ENCODE data around the gene PLEKHH1. TPM values are rescaled to one million over a fixed set of nuclear protein-coding genes. Genes with fewer than 3 reads are reported as not detected.

The PLEKHH1 gene
- total and polyA plus RNA-seq, 9 of the 15 experiments (the other 6 are each of a cell fraction or from before 2014, with no cell fraction given) = 0.76 to 5.9 (median 2.9) TPM

DNA sequence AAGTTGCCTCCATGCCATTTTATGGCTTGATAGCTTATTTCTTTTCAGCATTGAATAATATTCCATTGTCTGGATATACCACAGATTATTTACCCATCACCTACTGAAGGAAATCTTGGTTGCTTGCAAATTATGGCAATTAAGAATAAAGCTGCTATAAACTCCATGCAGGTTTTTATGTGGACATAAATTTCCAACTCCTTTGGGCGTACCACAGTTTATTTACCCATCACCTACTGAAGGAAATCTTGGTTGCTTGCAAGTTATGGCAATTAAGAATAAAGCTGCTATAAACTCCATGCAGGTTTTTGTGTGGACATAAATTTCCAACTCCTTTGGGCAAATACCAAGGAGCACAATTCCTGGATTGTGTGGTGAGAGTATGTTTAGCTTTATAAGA lies 12.6 kb upstream of the PLEKHH1 start:
- ATAC-seq = no peak

More for the DNA sequence above, 12.6 kb upstream of the PLEKHH1 start:
- Histone ChIP-seq H3K4me2 (ENCODE audit: insufficient read depth, low read length) (no peak overlapping the region), H3K9ac (ENCODE audit: insufficient read depth in 1 of 2, low read depth in 2 of 2, low read length in 2 of 2) (no peak overlapping the region), H3K27ac (ENCODE audit: extremely low read depth, low read depth, low read length) (no peak overlapping the region), H3K9me3 (replicated peaks; ENCODE audit: control insufficient read depth, insufficient read depth, low read depth, low read length) (no peaks in the 10 kb centered on the region), H3K9me1 (ENCODE audit: control insufficient read depth, insufficient read depth, low read length) (no peaks in the 10 kb centered on the region), H4K20me1 (replicated peaks; ENCODE audit: control insufficient read depth, insufficient read depth, low read length) (no peaks in the 10 kb centered on the region), H3K4me1 (replicated peaks in 1 of 2; ENCODE audit: control insufficient read depth in 2 of 2, insufficient read depth in 2 of 2, low read length in 2 of 2) (peaks cover 0 to 2% of the 10 kb centered on the region in 2 experiments; a peak in 1 of 5 replicates), H2AFZ (ENCODE audit: low read depth, low read length) (no peak overlapping the region), H3K36me3 (ENCODE audit: control insufficient read depth, insufficient read depth, low read length) (no peaks in the 10 kb centered on the region), H3K4me3 (no peak overlapping the region), H3K27me3 (ENCODE audit: control insufficient read depth in 2 of 2, insufficient read depth in 2 of 2, low read length in 2 of 2) (peaks cover 6 to 36% of the 10 kb centered on the region in 2 experiments; a peak in 3 of 5 replicates), H3K79me2 (ENCODE audit: control insufficient read depth, insufficient read depth, low read length) (no peaks in the 10 kb centered on the region)
- DNase-seq (ENCODE audit: extremely low read depth in 1 of 4, low spot score in 3 of 4) = no peak
- ChIA-PET POLR2A (interaction anchor here (1.2 kb wide), 1 partner anchor 21 kb away, joined by 5 read pairs; no protein-coding TSS in a partner anchor), CTCF (ENCODE audit: low intra/inter-chr PET ratio) (no interaction called here)
- in situ Hi-C loops (cut with MboI) (no loop called here), intact Hi-C loops (cut with micrococcal nuclease) (no loop called here)
- WGBS (ENCODE audit: insufficient coverage, low coverage, missing lambda C conversion rate) = 0% methylated on average over 1 of the region's 1 CpG
- TF ChIP-seq ZNF75A (CRISPR knock-in tag; IDR thresholded peaks at IDR 0.05) (no peak), CREBBP (IDR thresholded peaks at IDR 0.05; ENCODE audit: low read depth, low read length) (no peak), ZNF586 (CRISPR knock-in tag; conservative IDR thresholded peaks at IDR 0.05) (no peak), SIX5 (IDR thresholded peaks at IDR 0.05; ENCODE audit: borderline replicate concordance in 1 of 2, insufficient read depth in 1 of 2, low read depth in 1 of 2, low read length in 2 of 2) (no peak), ZSCAN29 (IDR thresholded peaks at IDR 0.05) (no peak)
- TF ChIP-seq, protein P1, sequence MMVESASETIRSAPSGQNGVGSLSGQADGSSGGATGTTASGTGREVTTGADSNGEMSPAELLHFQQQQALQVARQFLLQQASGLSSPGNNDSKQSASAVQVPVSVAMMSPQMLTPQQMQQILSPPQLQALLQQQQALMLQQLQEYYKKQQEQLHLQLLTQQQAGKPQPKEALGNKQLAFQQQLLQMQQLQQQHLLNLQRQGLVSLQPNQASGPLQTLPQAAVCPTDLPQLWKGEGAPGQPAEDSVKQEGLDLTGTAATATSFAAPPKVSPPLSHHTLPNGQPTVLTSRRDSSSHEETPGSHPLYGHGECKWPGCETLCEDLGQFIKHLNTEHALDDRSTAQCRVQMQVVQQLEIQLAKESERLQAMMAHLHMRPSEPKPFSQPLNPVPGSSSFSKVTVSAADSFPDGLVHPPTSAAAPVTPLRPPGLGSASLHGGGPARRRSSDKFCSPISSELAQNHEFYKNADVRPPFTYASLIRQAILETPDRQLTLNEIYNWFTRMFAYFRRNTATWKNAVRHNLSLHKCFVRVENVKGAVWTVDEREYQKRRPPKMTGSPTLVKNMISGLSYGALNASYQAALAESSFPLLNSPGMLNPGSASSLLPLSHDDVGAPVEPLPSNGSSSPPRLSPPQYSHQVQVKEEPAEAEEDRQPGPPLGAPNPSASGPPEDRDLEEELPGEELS (CRISPR knock-in tag; IDR thresholded peaks at IDR 0.05; ENCODE audit: borderline replicate concordance) = no peak
- no peak for FAIRE-seq
- no TSS peak for BruUV-seq (replicated peaks)

All from K562 (cell line).